NCI-H2107 treated with DMSO at 0.1 percent for 48 hours (cell line): ENCODE measurements around the gene CSF3.

Source experiments
- DNase-seq: peaks from one replicate; lab custom pipeline; 2025; ENCODE audit not compliant: unreplicated experiment; lab: John Stamatoyannopoulos, UW

The CSF3 gene

DNA sequence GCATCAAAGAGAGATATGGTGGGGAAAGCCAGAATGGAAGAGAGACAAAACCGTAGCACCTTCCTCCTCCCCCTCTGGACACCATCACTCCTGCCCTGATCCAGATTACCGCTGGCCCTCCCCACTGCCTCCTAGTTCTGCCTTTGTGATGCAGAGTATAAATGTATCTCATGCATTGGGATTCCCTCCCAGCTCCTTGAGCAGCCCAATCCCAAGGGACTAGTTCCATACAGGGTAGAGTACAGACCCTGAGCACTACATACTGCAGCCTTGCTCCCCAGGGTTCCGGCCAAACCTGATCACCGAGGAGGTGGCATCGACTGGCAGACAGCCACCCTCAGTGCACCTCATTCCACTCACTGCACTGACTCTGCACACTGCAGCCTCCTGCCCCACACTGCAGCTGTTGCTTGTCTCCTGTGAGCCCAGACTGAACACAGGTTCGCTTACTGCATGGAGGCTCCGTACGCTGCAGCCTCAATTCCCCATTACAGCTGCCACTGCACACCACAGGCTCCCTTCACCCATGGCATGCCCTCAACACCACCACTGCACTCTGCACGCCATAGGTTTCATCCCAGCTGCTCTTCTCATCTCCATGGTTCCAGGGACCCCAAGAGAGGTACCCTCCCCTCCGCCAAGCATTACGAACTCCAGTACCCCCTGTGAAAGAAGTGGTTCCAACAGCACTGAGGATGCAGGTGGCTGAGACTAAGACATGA, 45.8 kb downstream of the CSF3 start:
- peak; percentile 74 for DNase-seq

DNA sequence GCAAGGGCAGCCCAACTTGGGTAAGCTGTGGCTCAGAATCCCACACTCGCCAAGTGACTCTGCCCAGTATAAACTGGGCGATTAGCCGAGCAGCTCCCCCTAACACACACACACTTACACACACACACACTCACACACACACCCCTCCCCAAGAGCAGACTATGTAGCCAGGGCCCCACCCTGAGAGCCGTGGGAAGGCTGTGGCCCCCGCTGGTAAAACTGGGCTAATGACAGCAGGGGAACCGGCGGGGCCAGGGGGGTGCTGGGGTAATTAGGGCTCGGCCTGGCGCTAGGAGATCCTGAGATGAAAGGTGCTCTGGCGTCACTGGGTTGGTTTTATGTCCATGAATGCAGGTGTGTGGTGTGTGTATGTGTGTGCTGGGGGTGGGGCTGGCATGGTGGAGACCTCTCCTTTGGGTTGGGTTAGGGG, 46.4 kb downstream of the CSF3 start:
- no peak for DNase-seq

DNA sequence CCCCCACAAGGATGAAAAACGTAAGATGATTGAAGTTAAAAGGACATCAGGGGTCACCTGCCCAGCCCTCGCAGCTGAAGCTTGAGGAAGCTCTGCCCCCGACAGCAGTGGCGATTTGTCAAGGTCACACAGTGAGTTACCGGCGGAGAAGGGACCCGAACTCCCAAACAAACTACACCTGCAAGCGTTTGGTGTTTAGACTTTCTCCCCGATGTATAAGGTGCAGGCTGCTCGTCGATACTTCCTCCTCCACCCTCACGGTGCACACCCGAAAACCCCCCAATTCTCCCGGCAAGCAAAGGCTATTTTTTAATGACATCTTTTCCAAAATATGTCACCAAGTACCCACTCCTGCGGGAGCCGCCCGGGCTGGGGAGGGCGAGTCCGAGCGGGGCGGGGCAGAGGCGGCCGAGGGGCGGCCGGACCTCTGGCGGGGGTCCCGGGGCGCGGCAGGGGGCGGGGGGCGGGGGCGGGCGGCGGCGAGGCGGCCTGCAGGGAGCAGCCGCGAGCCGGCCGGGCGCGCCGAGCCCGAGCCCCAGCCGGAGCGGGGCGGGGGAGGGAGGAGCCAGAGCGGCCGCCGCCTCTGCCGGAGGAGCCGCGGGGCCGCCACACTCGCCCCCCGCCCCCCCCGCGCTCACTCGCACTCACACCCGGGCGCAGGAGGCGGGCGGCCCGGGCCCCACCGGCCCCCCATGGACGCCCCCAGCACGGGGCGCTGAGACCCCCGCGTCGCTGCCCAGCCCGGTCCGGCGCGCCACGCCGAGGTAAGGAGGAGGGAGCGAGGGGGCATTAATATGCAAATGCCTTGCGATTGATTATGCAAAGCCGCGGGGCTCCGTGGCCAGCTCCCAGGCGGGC, 47.3 kb downstream of the CSF3 start, which contains the start of gene THRA:
Gene THRA, plus strand, starts transcription at position 637 of the 858 bp plus-strand sequence. CDS start 11,524 bp downstream, outside the sequence.
- DNase-seq = no peak

DNA sequence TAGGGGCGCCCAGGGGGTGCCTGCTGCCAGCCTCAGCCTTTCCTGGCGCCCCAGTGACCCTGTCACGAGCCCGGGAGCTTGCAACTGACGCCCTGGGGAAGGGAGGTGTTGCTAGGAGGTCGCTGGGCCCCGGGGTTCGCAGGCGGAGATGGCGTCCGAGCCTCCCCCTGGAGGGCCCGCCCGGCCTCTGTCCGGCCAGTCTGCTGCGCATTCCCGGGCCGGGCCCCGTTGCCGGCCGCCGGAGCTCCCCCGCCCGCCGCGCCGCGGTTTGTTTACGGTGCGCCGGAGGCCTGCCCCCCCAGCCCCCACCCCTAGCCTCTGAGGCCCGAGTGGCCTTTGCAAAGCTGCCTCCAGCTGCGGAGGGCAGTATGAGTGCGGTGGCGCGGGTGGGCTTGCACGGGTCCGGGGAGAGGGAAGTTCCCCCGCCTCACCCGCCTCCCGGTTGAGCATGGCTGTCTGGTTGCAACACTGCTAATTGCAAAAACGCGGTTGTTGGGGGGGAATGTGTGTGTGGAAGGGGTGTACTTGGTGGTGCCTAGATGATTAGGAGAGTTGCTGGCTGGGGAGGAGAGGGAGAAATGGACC, 48.0 kb downstream of the CSF3 start:
- no peak for DNase-seq

DNA sequence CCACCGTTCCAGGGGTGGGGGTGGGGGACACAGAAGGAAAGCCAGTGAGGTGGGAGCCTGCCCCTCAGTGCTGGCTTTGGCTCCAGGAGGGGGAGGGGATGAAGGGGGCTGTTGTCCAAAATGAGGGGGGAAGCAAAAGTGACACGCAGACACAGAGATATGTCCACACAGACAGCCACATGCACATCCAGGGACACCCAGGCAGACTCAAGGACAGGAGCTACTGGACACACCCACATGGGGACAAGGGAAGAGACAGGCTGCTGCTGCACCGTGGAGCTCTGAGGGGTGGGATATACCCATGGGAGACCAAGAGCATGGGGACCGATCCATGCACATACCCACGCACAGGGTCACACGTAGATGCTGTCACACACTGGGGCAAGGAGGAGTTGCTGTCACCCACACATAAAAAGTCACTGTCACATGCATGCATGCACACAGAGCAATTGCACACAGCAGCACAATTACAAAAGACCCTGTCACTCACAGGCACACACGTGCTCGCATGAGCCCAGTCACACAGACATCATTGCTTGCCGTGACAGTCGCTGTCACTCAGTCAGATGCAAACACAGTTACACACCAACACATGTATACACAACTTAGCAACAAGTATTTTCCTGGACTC, 48.8 kb downstream of the CSF3 start:
- no peak for DNase-seq

- DNase-seq = no peak
Observed at GRCh38 chr17:40064971-40065768, 49.9 kb downstream of the CSF3 start.

GRCh38 chr17:40065769-40066510, 50.7 kb downstream of the CSF3 start:
- DNase-seq = no peak
